H1 (cell line): ENCODE data around the gene SLC37A1. TPM values are rescaled to one million over a fixed set of nuclear protein-coding genes. Genes with fewer than 3 reads are reported as not detected.

Source experiments
- CTCF ChIA-PET: fragments of 300-600 bp; sonication (Branson Sonifier 250); formaldehyde crosslinking; loops from one replicate; lab custom pipeline; 2021; ENCODE audit not compliant: partially characterized antibody; lab: Charles Lee
- POLR2A ChIA-PET: fragments of 300-600 bp; sonication (Branson Sonifier 250); formaldehyde crosslinking; loops from one replicate; lab custom pipeline; 2021; ENCODE audit warnings: inconsistent platforms; ENCODE audit not compliant: partially characterized antibody; lab: Charles Lee
- DNase-seq, 2 experiments: peaks; one replicate each; pipeline versions ENCODE4 v3.0.0 to v3.0.0-alpha.2; 2010 to 2022; ENCODE audit warnings: low spot score in 2 of 2, low read depth in 1 of 2, mixed read lengths in 1 of 2
- FAIRE-seq: peaks from 2 replicates; lab custom pipeline; 2011; peaks lifted over from hg19 to GRCh38; lab: Jason Lieb, UNC
- H2AFZ ChIP-seq: 2 replicates; pipeline ENCODE4 v1.8.1; 2012; ENCODE audit warnings: low read length, inconsistent platforms
- H2AK5ac ChIP-seq: 2 replicates; pipeline ENCODE4 v1.6.1; 2013; ENCODE audit warnings: low read depth, low read length
- H2BK120ac ChIP-seq: replicated peaks from 2 replicates; pipeline ENCODE3; 2013; ENCODE audit warnings: low read depth, low read length, inconsistent platforms
- H2BK12ac ChIP-seq: 2 replicates; pipeline ENCODE4 v1.6.1; 2013; ENCODE audit warnings: low read depth, low read length
- H2BK15ac ChIP-seq: 2 replicates; pipeline ENCODE4 v1.6.1; 2013; ENCODE audit warnings: low read length
- H2BK20ac ChIP-seq: 2 replicates; pipeline ENCODE4 v1.6.1; 2013; ENCODE audit warnings: low read length
- H2BK5ac ChIP-seq: 2 replicates; pipeline ENCODE4 v1.6.1; 2013; ENCODE audit warnings: low read depth, low read length
- H3K14ac ChIP-seq: 2 replicates; pipeline ENCODE4 v1.6.1; 2013; ENCODE audit warnings: inconsistent platforms; ENCODE audit not compliant: insufficient read length
- H3K18ac ChIP-seq: 2 replicates; pipeline ENCODE4 v1.6.1; 2013; ENCODE audit warnings: low read length; ENCODE audit errors: extremely low read depth
- H3K23ac ChIP-seq: 2 replicates; pipeline ENCODE4 v1.6.1; 2013; ENCODE audit warnings: inconsistent platforms; ENCODE audit not compliant: insufficient read length
- H3K23me2 ChIP-seq: 2 replicates; pipeline ENCODE4 v1.6.1; 2013; ENCODE audit warnings: low read depth, low read length
- H3K27ac ChIP-seq: 2 replicates; pipeline ENCODE4 v1.6.1; 2011; ENCODE audit warnings: low read depth, low read length, inconsistent platforms
- H3K27me3 ChIP-seq, 4 experiments: replicated peaks in 1 of 4; 1 replicate in 1 of 4; 2 replicates in 3 of 4; pipeline versions ENCODE4 v1.6.1 to v1.8.1; 2011 to 2013; ENCODE audit warnings: low read length in 3 of 4, mild to moderate bottlenecking in 3 of 4, inconsistent platforms in 2 of 4, mixed read lengths in 2 of 4, moderate library complexity in 1 of 4; ENCODE audit not compliant: control insufficient read depth in 3 of 4, insufficient read depth in 3 of 4; ENCODE audit errors: extremely low read depth in 1 of 4
- H3K36me3 ChIP-seq, 4 experiments: 2 replicates each; pipeline versions ENCODE4 v1.6.1 to v1.8.1; 2011 to 2013; ENCODE audit warnings: mild to moderate bottlenecking in 4 of 4, low read length in 3 of 4, moderate library complexity in 2 of 4, control low read depth in 1 of 4, inconsistent platforms in 1 of 4; ENCODE audit not compliant: insufficient read depth in 4 of 4, control insufficient read depth in 2 of 4
- H3K4ac ChIP-seq: replicated peaks from 2 replicates; pipeline ENCODE3; 2013; ENCODE audit warnings: low read length, low read depth, mixed read lengths, inconsistent platforms; ENCODE audit not compliant: insufficient read length
- H3K4me1 ChIP-seq, 4 experiments: replicated peaks in 1 of 4; 1 replicate in 1 of 4; 2 replicates in 3 of 4; pipeline versions ENCODE4 v1.6.1 to v1.8.1; 2011 to 2013; ENCODE audit warnings: low read length in 3 of 4, inconsistent platforms in 2 of 4, mixed read lengths in 1 of 4; ENCODE audit not compliant: insufficient read depth in 4 of 4, control insufficient read depth in 3 of 4
- H3K4me2 ChIP-seq, 2 experiments: 2 replicates each; pipeline versions ENCODE4 v1.6.1 to v1.8.1; 2011 to 2013; ENCODE audit warnings: low read depth in 2 of 2, low read length in 2 of 2, control low read depth in 1 of 2, inconsistent platforms in 1 of 2, mild to moderate bottlenecking in 1 of 2; ENCODE audit not compliant: insufficient read depth in 1 of 2
- H3K4me3 ChIP-seq, 4 experiments: fragments of 200-600, 300-600 bp in 1 of 4; sonication (generic), shearing (Covaris generic), sonication (Bioruptor Twin) in 1 of 4; 2 replicates each; pipeline versions ENCODE4 v1.5.1 to v1.8.1; 2011 to 2016; ENCODE audit warnings: low read length in 4 of 4, low read depth in 3 of 4, control low read depth in 2 of 4, inconsistent platforms in 2 of 4, mild to moderate bottlenecking in 2 of 4, mixed read lengths in 1 of 4, moderate library complexity in 1 of 4; ENCODE audit not compliant: insufficient read depth in 2 of 4; ENCODE audit errors: extremely low read depth in 1 of 4
- H3K56ac ChIP-seq: replicated peaks from 2 replicates; pipeline ENCODE3; 2013; ENCODE audit warnings: low read depth, mild to moderate bottlenecking, mixed read lengths, low read length, inconsistent platforms; ENCODE audit not compliant: insufficient read length
- H3K79me1 ChIP-seq: 2 replicates; pipeline ENCODE4 v1.6.1; 2013; ENCODE audit warnings: low read depth, low read length, control low read depth
- H3K79me2 ChIP-seq, 2 experiments: 2 replicates each; pipeline versions ENCODE4 v1.6.1 to v1.8.1; 2012 to 2013; ENCODE audit warnings: low read length in 2 of 2, mild to moderate bottlenecking in 2 of 2, inconsistent platforms in 1 of 2; ENCODE audit not compliant: insufficient read depth in 2 of 2, control insufficient read depth in 1 of 2
- H3K9ac ChIP-seq, 4 experiments: replicated peaks in 1 of 4; 1 replicate in 1 of 4; 2 replicates in 3 of 4; pipeline versions ENCODE4 v1.6.1 to v1.8.1; 2011 to 2013; ENCODE audit warnings: low read depth in 3 of 4, low read length in 3 of 4, control low read depth in 2 of 4, mild to moderate bottlenecking in 2 of 4, moderate library complexity in 2 of 4, inconsistent platforms in 1 of 4; ENCODE audit errors: extremely low read depth in 1 of 4
- H3K9me3 ChIP-seq, 2 experiments: 2 replicates each; pipeline versions ENCODE4 v1.6.1 to v1.8.1; 2012 to 2013; ENCODE audit warnings: mild to moderate bottlenecking in 2 of 2, moderate library complexity in 2 of 2, control low read depth in 1 of 2, inconsistent platforms in 1 of 2, low read depth in 1 of 2, low read length in 1 of 2, mixed read lengths in 1 of 2; ENCODE audit not compliant: insufficient read depth in 2 of 2
- H4K20me1 ChIP-seq, 2 experiments: replicated peaks in 1 of 2; 2 replicates each; pipeline versions ENCODE3 to v1.8.1; 2011 to 2013; ENCODE audit warnings: inconsistent platforms in 2 of 2, low read length in 2 of 2, mild to moderate bottlenecking in 1 of 2; ENCODE audit not compliant: insufficient read depth in 2 of 2, control insufficient read depth in 1 of 2
- H4K5ac ChIP-seq: 2 replicates; pipeline ENCODE4 v1.6.1; 2013; ENCODE audit warnings: low read length, low read depth, mixed read lengths, inconsistent platforms; ENCODE audit not compliant: insufficient read length
- H4K8ac ChIP-seq: 2 replicates; pipeline ENCODE4 v1.8.0; 2013; ENCODE audit warnings: mild to moderate bottlenecking, moderate library complexity, low read length, inconsistent platforms; ENCODE audit not compliant: insufficient read depth; ENCODE audit errors: extremely low read depth
- H4K91ac ChIP-seq: replicated peaks from 2 replicates; pipeline ENCODE3; 2013; ENCODE audit warnings: low read length, mixed read lengths, inconsistent platforms; ENCODE audit not compliant: insufficient read length
- ASH2L ChIP-seq: fragments of 200-600, 300-600 bp; sonication (generic); IDR thresholded peaks from one replicate; pipeline ENCODE4 v1.7.1; 2017; ENCODE audit warnings: low read length
- FOSL1 ChIP-seq: IDR thresholded peaks from 2 replicates; pipeline ENCODE4 v1.6.1; 2011; ENCODE audit warnings: mild to moderate bottlenecking, low read depth, low read length, moderate library complexity; ENCODE audit not compliant: insufficient read depth
- HDAC6 ChIP-seq: IDR thresholded peaks from one replicate; pipeline ENCODE4 v1.7.1; 2012; ENCODE audit warnings: low read depth, mild to moderate bottlenecking, inconsistent platforms, low read length, moderate library complexity
- RXRA ChIP-seq: IDR thresholded peaks from 2 replicates; pipeline ENCODE4 v1.6.1; 2011; ENCODE audit warnings: low read depth, mild to moderate bottlenecking, low read length, moderate library complexity; ENCODE audit not compliant: insufficient read depth
- SP1 ChIP-seq: IDR thresholded peaks from 2 replicates; pipeline ENCODE4 v1.6.1; 2011; ENCODE audit warnings: low read depth, low read length
- SUZ12 ChIP-seq: fragments of 200-600 bp; sonication (generic); IDR thresholded peaks from 2 replicates; pipeline ENCODE4 v1.6.1; 2012; ENCODE audit warnings: mild to moderate bottlenecking, inconsistent platforms, low read length, moderate library complexity, mixed read lengths
- WGBS, 2 experiments: shearing (Covaris generic) in 1 of 2; methylation state at CpG; one replicate each; pipeline versions ENCODE4 v1.1.6 to v1.1.7; 2013 to 2015; ENCODE audit warnings: low lambda C conversion rate in 2 of 2, mixed read lengths in 2 of 2, inconsistent platforms in 1 of 2, low coverage in 1 of 2, missing lambda C conversion rate in 1 of 2; ENCODE audit not compliant: insufficient replicate concordance in 2 of 2, insufficient coverage in 1 of 2, insufficient read length in 1 of 2; ENCODE audit errors: extremely low coverage in 1 of 2, missing lambda C conversion rate in 1 of 2; 5-methylcytosine and 5-hydroxymethylcytosine counted together
- polyA plus RNA-seq, 7 experiments: library from polyadenylated mRNA; depleted of rRNA in 3 of 7; stranded (reverse) in 5 of 7; unstranded in 2 of 7; fragments of >200 nt in 5 of 7; fragments of 200-250 nt in 2 of 7; gene quantifications; 1 replicate in 5 of 7; 2 replicates in 1 of 7; 4 replicates in 1 of 7; pipeline versions ENCODE4 v1.2.1 to v1.2.3, GENCODE V29; 2011 to 2013; ENCODE audit warnings: missing spikeins in 2 of 7, mixed read lengths in 2 of 7
- total RNA-seq: library from RNA; stranded (reverse); fragmentation: NEBNext Ultra II Directional; extraction: Animal tissue kit (Norgen Biotek cat#: 25700); gene quantifications from 2 replicates; pipeline ENCODE4 v1.2.1, GENCODE V29; 2021

Gene SLC37A1
- total and polyA plus RNA-seq, 2 of the 8 experiments (the other 6 are each of a cell fraction or from before 2014, with no cell fraction given): 15.6 to 30.9 TPM

GRCh38 chr21:42498012-42498411, 15.6 kb upstream of the SLC37A1 start:
- H3K23ac ChIP-seq: no peak overlapping the region
- H3K56ac ChIP-seq: no peak overlapping the region
- no peak overlapping the region for H3K4me3 ChIP-seq
- H3K79me1 ChIP-seq: no peaks in the 10 kb centered on the region
- no peak overlapping the region for H3K18ac ChIP-seq
- ChIA-PET POLR2A (interaction anchor here (1.5 to 2.0 kb wide), 2 partner anchors 15 to 17 kb away, joined by 5 to 9 read pairs; no protein-coding TSS in a partner anchor), CTCF (interaction anchor here (0.9 kb wide), 1 partner anchor 47 kb away, joined by 3 read pairs; no protein-coding TSS in a partner anchor)
- H2BK20ac ChIP-seq: no peak overlapping the region
- H3K14ac ChIP-seq: no peak overlapping the region
- H3K4ac ChIP-seq: no peak overlapping the region
- H2AK5ac ChIP-seq: no peak overlapping the region
- no peak overlapping the region for H2AFZ ChIP-seq
- 75% methylated on average over 5 of the region's 5 CpGs; no CpG with 5 or more reads in 1 of the 2 experiments for WGBS, 2 experiments
- H4K91ac ChIP-seq: no peak overlapping the region
- H3K9me3 ChIP-seq: no peaks in the 10 kb centered on the region
- no peak overlapping the region for H2BK15ac ChIP-seq
- H3K4me1 ChIP-seq: peaks cover 0 to 7% (median 4%) of the 10 kb centered on the region in 4 experiments; a peak in 5 of 7 replicates
- H3K36me3 ChIP-seq: no peaks in the 10 kb centered on the region
- FAIRE-seq (no peak), DNase-seq (no peak)
- H3K79me2 ChIP-seq: no peaks in the 10 kb centered on the region
- H3K4me2 ChIP-seq: no peak overlapping the region
- no peak overlapping the region for H4K8ac ChIP-seq
- H2BK5ac ChIP-seq: no peak overlapping the region
- no peak overlapping the region for H4K5ac ChIP-seq
- peaks cover 0 to 5% (median 4%) of the 10 kb centered on the region in 4 experiments; a peak in 1 of 7 replicates for H3K27me3 ChIP-seq
- no peak overlapping the region for H2BK120ac ChIP-seq
- no peaks in the 10 kb centered on the region for H4K20me1 ChIP-seq
- no peak overlapping the region for H3K9ac ChIP-seq
- no peak overlapping the region for H3K27ac ChIP-seq
- H2BK12ac ChIP-seq: no peak overlapping the region
- peaks cover 11% of the 10 kb centered on the region for H3K23me2 ChIP-seq
- TF ChIP-seq SP1: no peak
- TF ChIP-seq RXRA: no peak
- TF ChIP-seq HDAC6: no peak
- TF ChIP-seq FOSL1: no peak
- TF ChIP-seq SUZ12: no peak
- no peak for TF ChIP-seq ASH2L
